DND-41 (cell line): ENCODE measurements around the gene DPM1.

Experiments
- ATAC-seq: fragments of 200-7000 bp; cut with Tn5 transposase; 3 replicates; pipeline ENCODE4 v1.9.1; 2021; ENCODE audit warnings: low read depth; ENCODE audit not compliant: insufficient read depth
- DNase-seq: peaks from one replicate; pipeline ENCODE4 v3.0.0-alpha.2; 2020
- H2AFZ ChIP-seq: 2 replicates; pipeline ENCODE4 v1.6.0; 2012; ENCODE audit warnings: low read depth, low read length
- H3K27ac ChIP-seq: 2 replicates; pipeline ENCODE4 v1.5.1; 2012; ENCODE audit warnings: low read length, inconsistent platforms
- H3K27me3 ChIP-seq: fragments of 200-600 bp; sonication (generic); 2 replicates; pipeline ENCODE4 v1.6.0; 2012; ENCODE audit warnings: low read length, mild to moderate bottlenecking, inconsistent platforms; ENCODE audit not compliant: insufficient read depth, poor library complexity
- H3K36me3 ChIP-seq: 2 replicates; pipeline ENCODE4 v1.5.1; 2012; ENCODE audit warnings: low read length, inconsistent platforms; ENCODE audit not compliant: insufficient read depth
- H3K4me1 ChIP-seq: 2 replicates; pipeline ENCODE4 v1.5.1; 2012; ENCODE audit warnings: mild to moderate bottlenecking, low read length; ENCODE audit not compliant: insufficient read depth
- H3K4me2 ChIP-seq: 2 replicates; pipeline ENCODE4 v1.6.0; 2012; ENCODE audit warnings: mild to moderate bottlenecking, moderate library complexity, low read length, inconsistent platforms; ENCODE audit not compliant: insufficient read depth
- H3K4me3 ChIP-seq, 2 experiments: fragments of 200-600 bp in 1 of 2; shearing (Covaris generic) in 1 of 2; 2 replicates each; pipeline ENCODE4 v1.5.1; 2012 to 2016; ENCODE audit warnings: inconsistent platforms in 2 of 2, low read length in 2 of 2, mild to moderate bottlenecking in 2 of 2, low read depth in 1 of 2, moderate library complexity in 1 of 2
- H3K79me2 ChIP-seq: 2 replicates; pipeline ENCODE4 v1.6.0; 2012; ENCODE audit warnings: low read length, inconsistent platforms; ENCODE audit not compliant: insufficient read depth
- H3K9ac ChIP-seq: 2 replicates; pipeline ENCODE4 v1.6.0; 2012; ENCODE audit warnings: low read depth, mild to moderate bottlenecking, inconsistent platforms, low read length, moderate library complexity
- H3K9me3 ChIP-seq: 2 replicates; pipeline ENCODE4 v1.5.1; 2012; ENCODE audit warnings: low read length, moderate library complexity, mild to moderate bottlenecking, inconsistent platforms; ENCODE audit not compliant: insufficient read depth, severe bottlenecking
- H4K20me1 ChIP-seq: 2 replicates; pipeline ENCODE4 v1.6.0; 2012; ENCODE audit warnings: low read length; ENCODE audit not compliant: insufficient read depth
- CTCF ChIP-seq: IDR thresholded peaks from 2 replicates; pipeline ENCODE4 v1.5.1; 2012; ENCODE audit warnings: borderline replicate concordance, low read length, moderate library complexity, mild to moderate bottlenecking; ENCODE audit not compliant: poor library complexity, severe bottlenecking; ENCODE audit errors: extremely low read depth
- EZH2 ChIP-seq: IDR thresholded peaks from 3 replicates; pipeline ENCODE4 v1.6.1; 2012; ENCODE audit warnings: borderline replicate concordance, low read depth, mild to moderate bottlenecking, moderate library complexity, low read length, inconsistent platforms; ENCODE audit not compliant: severe bottlenecking

DPM1 gene

GRCh38 chr20:50887576-50887975 is 70.8 kb downstream of the DPM1 start:
- Histone ChIP-seq H3K4me3 (no peak overlapping the region), H4K20me1 (peaks cover 67% of the 10 kb centered on the region), H2AFZ (no peak overlapping the region), H3K27me3 (no peaks in the 10 kb centered on the region), H3K4me1 (no peaks in the 10 kb centered on the region), H3K27ac (no peak overlapping the region), H3K9me3 (no peaks in the 10 kb centered on the region), H3K79me2 (no peaks in the 10 kb centered on the region; the same call in 1 of the 2 replicates), H3K9ac (no peak overlapping the region), H3K36me3 (peaks cover 50% of the 10 kb centered on the region), H3K4me2 (no peak overlapping the region)
- TF ChIP-seq EZH2 = no peak
- TF ChIP-seq CTCF = no peak
- ATAC-seq (no peak), DNase-seq (no peak)

- Histone ChIP-seq H3K9ac (no peak overlapping the region), H3K36me3 (peaks cover 37% of the 10 kb centered on the region), H3K4me2 (no peak overlapping the region), H3K79me2 (no peaks in the 10 kb centered on the region; the same call in 1 of the 2 replicates), H4K20me1 (peaks cover 55% of the 10 kb centered on the region), H3K4me3 (no peak overlapping the region), H2AFZ (no peak overlapping the region), H3K27ac (no peak overlapping the region), H3K4me1 (no peaks in the 10 kb centered on the region), H3K27me3 (no peaks in the 10 kb centered on the region), H3K9me3 (no peaks in the 10 kb centered on the region)
- TF ChIP-seq CTCF (no peak), EZH2 (no peak)
- DNase-seq (no peak), ATAC-seq (0 out of 3 replicates have a peak, but pooled peaks have one; percentile 8)
These were observed 72.0 kb downstream of the DPM1 start for GRCh38 chr20:50886184-50886790.

GRCh38 chr20:50885781-50886180 is 72.6 kb downstream of the DPM1 start:
- peaks cover 50% of the 10 kb centered on the region; the same call in 1 of the 2 replicates for H4K20me1 ChIP-seq
- H3K27ac ChIP-seq = no peak overlapping the region
- no peak overlapping the region for H3K4me2 ChIP-seq
- H3K27me3 ChIP-seq = no peaks in the 10 kb centered on the region
- no peaks in the 10 kb centered on the region for H3K4me1 ChIP-seq
- H2AFZ ChIP-seq = no peak overlapping the region
- ATAC-seq (peak; percentile 18; the same call in 1 of the 3 replicates), DNase-seq (no peak)
- H3K36me3 ChIP-seq = peaks cover 32% of the 10 kb centered on the region
- TF ChIP-seq CTCF (no peak), EZH2 (no peak)
- H3K9me3 ChIP-seq = no peaks in the 10 kb centered on the region
- H3K79me2 ChIP-seq = no peaks in the 10 kb centered on the region
- no peak overlapping the region for H3K4me3 ChIP-seq
- H3K9ac ChIP-seq = no peak overlapping the region
